Stimulated activated CD4-positive, alpha-beta T cell treated with anti-CD3 and anti-CD28 coated beads, TNF-alpha, amount 100 ng/mL, for 24 hours (primary cell): ENCODE data around the gene C1orf216.
"Not testable (repeated sequence)": the region's sequence is repeated elsewhere in the genome, so short reads cannot be mapped to it uniquely, and the experiment has no call there.

Experiments used
- DNase-seq, 3 experiments: peaks; one replicate each; pipeline ENCODE4 v3.0.0-alpha.2; 2020; ENCODE audit warnings: low read depth in 3 of 3

Gene C1orf216

GRCh38 chr1:35718492-35719336, at the start of gene C1orf216:
Gene C1orf216 (minus strand): TSS chr1:35718884. CDS start chr1:35716321, 2,563 bp downstream.
- DNase-seq = peak; percentile 61 to 83 (median 69)

- no peak for DNase-seq
Observed at GRCh38 chr1:35764283-35764682, 45.6 kb upstream of the C1orf216 start.

- DNase-seq = no peak
Observed at GRCh38 chr1:35763201-35763600, 44.5 kb upstream of the C1orf216 start.

GRCh38 chr1:35762141-35762540, 43.5 kb upstream of the C1orf216 start:
- no peak for DNase-seq

- DNase-seq = no peak
Observed at GRCh38 chr1:35756064-35756463, 37.4 kb upstream of the C1orf216 start.

GRCh38 chr1:35753626-35754260, 35.1 kb upstream of the C1orf216 start:
- no peak for DNase-seq

GRCh38 chr1:35748326-35748725, 29.6 kb upstream of the C1orf216 start:
- DNase-seq = no peak

- no peak for DNase-seq
Observed at GRCh38 chr1:35745124-35745730, 26.5 kb upstream of the C1orf216 start.

- DNase-seq = no peak
Observed at GRCh38 chr1:35737120-35737519, 18.4 kb upstream of the C1orf216 start.

GRCh38 chr1:35727434-35728040, 8.9 kb upstream of the C1orf216 start:
- no peak for DNase-seq

GRCh38 chr1:35726450-35727433, 8.1 kb upstream of the C1orf216 start:
- DNase-seq = peak; percentile 17 to 31 (median 25)

GRCh38 chr1:35725596-35725995, 6.9 kb upstream of the C1orf216 start:
- no peak for DNase-seq

GRCh38 chr1:35717911-35718476, 690 bp downstream of the C1orf216 start:
- DNase-seq = no peak

- DNase-seq = peak; percentile 54 to 76 (median 64)
Observed at GRCh38 chr1:35715568-35716002, 3.1 kb downstream of the C1orf216 start.

- DNase-seq = no peak
Observed at GRCh38 chr1:35714921-35715567, 3.6 kb downstream of the C1orf216 start.

GRCh38 chr1:35711098-35711497, 7.6 kb downstream of the C1orf216 start:
- not testable (repeated sequence) for DNase-seq

- DNase-seq = no peak
Observed at GRCh38 chr1:35708952-35709351, 9.7 kb downstream of the C1orf216 start.

GRCh38 chr1:35708441-35708921, 10.2 kb downstream of the C1orf216 start:
- no peak for DNase-seq

GRCh38 chr1:35707601-35708440, 10.9 kb downstream of the C1orf216 start:
- peak in 1 of 3 experiments; percentile 21 for DNase-seq
